ENCODE measurements around the gene TRAPPC3.

TRAPPC3 gene

DNA sequence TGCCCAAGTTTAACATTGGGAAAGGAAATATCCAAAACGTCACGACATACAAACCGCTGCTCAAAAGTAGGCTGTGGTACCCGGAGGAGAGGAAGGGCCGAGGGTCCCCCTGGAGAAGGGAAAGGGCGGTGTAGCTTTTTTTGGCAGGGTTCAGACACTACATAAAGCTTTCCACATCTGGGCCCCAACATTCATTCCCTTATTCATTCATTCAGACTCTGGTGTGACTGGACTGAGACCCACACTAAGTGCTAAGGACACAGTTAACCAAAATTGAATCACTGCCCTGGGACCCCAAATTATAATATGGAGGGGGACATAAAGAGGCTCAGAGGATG is 14.0 kb downstream of the TRAPPC3 start:
- Histone ChIP-seq H3K27me3 (ENCODE audit: insufficient read depth, poor library complexity, severe bottlenecking) (no peaks in the 10 kb centered on the region), H3K27ac (replicated peaks) (no peak overlapping the region), H3K4me3 (replicated peaks; ENCODE audit: insufficient read depth, low read length) (no peak overlapping the region)
- TF ChIP-seq SPI1 (IDR thresholded peaks at IDR 0.05; ENCODE audit: borderline replicate concordance, low read depth) (no peak), POLR2AphosphoS5 (IDR thresholded peaks at IDR 0.05; ENCODE audit: low read depth) (no peak)
- TF ChIP-seq, protein P1, sequence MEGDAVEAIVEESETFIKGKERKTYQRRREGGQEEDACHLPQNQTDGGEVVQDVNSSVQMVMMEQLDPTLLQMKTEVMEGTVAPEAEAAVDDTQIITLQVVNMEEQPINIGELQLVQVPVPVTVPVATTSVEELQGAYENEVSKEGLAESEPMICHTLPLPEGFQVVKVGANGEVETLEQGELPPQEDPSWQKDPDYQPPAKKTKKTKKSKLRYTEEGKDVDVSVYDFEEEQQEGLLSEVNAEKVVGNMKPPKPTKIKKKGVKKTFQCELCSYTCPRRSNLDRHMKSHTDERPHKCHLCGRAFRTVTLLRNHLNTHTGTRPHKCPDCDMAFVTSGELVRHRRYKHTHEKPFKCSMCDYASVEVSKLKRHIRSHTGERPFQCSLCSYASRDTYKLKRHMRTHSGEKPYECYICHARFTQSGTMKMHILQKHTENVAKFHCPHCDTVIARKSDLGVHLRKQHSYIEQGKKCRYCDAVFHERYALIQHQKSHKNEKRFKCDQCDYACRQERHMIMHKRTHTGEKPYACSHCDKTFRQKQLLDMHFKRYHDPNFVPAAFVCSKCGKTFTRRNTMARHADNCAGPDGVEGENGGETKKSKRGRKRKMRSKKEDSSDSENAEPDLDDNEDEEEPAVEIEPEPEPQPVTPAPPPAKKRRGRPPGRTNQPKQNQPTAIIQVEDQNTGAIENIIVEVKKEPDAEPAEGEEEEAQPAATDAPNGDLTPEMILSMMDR (IDR thresholded peaks at IDR 0.05; ENCODE audit: insufficient read depth, low read length) = no peak
- no peak for DNase-seq (ENCODE audit: low read depth in 1 of 2, low spot score in 1 of 2)

DNA sequence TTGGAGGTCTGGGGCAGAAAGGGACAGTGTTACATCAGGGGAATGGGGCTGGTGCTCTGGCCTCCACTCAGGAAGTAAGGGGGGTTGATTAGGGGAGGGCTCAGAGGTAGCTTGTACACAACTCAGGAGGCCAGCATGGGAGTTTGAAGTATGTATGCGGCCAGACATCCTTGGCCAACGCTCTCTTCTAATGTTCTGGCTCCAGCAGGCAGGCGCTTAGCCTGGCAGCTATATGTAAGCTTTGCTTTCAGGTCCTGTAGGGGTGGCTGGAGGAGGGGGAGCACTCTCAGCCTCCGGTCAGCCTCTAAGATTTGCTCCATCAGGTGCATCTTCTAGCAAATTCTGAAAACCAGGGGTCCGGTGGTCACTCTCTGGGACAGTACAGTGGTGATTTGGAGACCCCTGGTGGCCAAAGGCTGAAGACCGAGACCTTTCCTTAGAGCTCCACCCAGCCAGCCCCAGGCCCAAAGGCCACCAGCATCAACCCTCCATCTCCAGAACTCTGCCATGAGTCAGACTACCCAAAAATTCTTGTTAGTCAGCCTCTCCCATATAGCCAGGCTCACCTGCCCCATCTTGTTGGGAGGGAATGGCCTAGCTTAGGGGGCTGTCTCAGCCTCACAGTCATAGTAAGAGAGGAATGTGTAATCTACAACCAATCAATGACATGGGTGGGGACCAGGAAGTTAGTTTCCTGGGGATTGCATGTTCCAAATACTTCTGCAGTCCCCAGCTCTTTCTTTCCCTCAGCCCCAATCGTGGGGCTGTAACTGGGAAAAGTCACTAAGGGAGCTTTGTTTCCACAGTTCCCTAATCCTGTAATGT is 14.6 kb downstream of the TRAPPC3 start:
- no peak overlapping the region for H3K4me3 ChIP-seq (replicated peaks; ENCODE audit: insufficient read depth, low read length)
- TF ChIP-seq GABPA (IDR thresholded peaks at IDR 0.05; ENCODE audit: low read depth) = no peak
- TF ChIP-seq, protein P1 (IDR thresholded peaks at IDR 0.05; ENCODE audit: insufficient read depth, low read length) = peak; percentile 65
- peak in 1 of 2 experiments; percentile 31 for DNase-seq (ENCODE audit: low read depth in 1 of 2, low spot score in 1 of 2)
- no peaks in the 10 kb centered on the region for H3K27me3 ChIP-seq (ENCODE audit: insufficient read depth, poor library complexity, severe bottlenecking)
- 0 out of 2 replicates have a peak overlapping the region, but pooled peaks have one; percentile 13 for H3K27ac ChIP-seq (replicated peaks)

DNA sequence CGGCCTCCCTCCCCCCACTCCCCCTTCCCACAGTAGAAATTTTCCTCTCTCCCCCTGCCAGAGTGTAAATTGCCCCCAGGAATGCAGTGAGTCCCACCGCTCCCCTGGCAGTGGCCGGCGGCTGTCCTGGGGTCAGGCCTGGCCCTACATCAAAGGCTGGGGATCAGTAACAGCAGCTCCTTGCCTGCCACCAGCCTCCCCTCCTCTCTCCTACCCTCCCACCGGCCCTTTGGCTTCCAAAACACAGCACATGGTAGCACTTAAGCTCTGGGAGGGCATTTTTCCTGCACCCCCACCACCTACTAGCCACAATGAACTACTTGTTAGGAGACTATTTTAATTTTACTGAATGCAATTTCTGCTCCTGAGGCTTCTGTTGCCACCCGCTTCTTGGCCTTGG is 15.3 kb downstream of the TRAPPC3 start:
- H3K27me3 ChIP-seq (ENCODE audit: insufficient read depth, poor library complexity, severe bottlenecking) = no peaks in the 10 kb centered on the region
- DNase-seq (ENCODE audit: low read depth in 1 of 2, low spot score in 1 of 2) = no peak
- no peak overlapping the region for H3K4me3 ChIP-seq (replicated peaks; ENCODE audit: insufficient read depth, low read length)
- 0 out of 2 replicates have a peak overlapping the region, but pooled peaks have one; percentile 13 for H3K27ac ChIP-seq (replicated peaks)
- TF ChIP-seq, protein P2, sequence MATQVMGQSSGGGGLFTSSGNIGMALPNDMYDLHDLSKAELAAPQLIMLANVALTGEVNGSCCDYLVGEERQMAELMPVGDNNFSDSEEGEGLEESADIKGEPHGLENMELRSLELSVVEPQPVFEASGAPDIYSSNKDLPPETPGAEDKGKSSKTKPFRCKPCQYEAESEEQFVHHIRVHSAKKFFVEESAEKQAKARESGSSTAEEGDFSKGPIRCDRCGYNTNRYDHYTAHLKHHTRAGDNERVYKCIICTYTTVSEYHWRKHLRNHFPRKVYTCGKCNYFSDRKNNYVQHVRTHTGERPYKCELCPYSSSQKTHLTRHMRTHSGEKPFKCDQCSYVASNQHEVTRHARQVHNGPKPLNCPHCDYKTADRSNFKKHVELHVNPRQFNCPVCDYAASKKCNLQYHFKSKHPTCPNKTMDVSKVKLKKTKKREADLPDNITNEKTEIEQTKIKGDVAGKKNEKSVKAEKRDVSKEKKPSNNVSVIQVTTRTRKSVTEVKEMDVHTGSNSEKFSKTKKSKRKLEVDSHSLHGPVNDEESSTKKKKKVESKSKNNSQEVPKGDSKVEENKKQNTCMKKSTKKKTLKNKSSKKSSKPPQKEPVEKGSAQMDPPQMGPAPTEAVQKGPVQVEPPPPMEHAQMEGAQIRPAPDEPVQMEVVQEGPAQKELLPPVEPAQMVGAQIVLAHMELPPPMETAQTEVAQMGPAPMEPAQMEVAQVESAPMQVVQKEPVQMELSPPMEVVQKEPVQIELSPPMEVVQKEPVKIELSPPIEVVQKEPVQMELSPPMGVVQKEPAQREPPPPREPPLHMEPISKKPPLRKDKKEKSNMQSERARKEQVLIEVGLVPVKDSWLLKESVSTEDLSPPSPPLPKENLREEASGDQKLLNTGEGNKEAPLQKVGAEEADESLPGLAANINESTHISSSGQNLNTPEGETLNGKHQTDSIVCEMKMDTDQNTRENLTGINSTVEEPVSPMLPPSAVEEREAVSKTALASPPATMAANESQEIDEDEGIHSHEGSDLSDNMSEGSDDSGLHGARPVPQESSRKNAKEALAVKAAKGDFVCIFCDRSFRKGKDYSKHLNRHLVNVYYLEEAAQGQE (IDR thresholded peaks at IDR 0.05; ENCODE audit: insufficient replicate concordance, low read depth) = no peak
- TF ChIP-seq SPI1 (IDR thresholded peaks at IDR 0.05; ENCODE audit: borderline replicate concordance, low read depth) = no peak
- TF ChIP-seq, protein P1 (IDR thresholded peaks at IDR 0.05; ENCODE audit: insufficient read depth, low read length) = no peak
- TF ChIP-seq GABPA (IDR thresholded peaks at IDR 0.05; ENCODE audit: low read depth) = no peak
- TF ChIP-seq POLR2AphosphoS5 (IDR thresholded peaks at IDR 0.05; ENCODE audit: low read depth) = no peak

DNA sequence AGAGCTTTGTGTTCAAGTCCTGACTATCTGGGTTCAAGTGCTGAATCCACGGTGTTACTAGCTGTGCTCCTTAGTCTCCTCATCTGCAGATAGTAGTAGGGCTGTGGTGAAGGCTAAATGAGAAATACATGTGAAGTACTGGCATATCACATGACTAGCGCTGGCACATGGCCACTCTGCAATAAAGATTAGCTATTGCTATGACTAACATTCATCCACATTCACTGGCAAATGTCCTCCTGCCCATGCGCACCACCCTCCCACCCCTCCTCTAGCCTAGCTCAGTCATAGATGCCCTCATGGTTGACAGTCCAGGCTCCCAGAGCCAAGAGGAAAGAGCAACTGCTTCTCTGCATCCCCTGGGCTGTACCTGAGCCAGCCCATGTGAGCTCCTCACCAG is 15.8 kb downstream of the TRAPPC3 start:
- H3K4me3 ChIP-seq (replicated peaks; ENCODE audit: insufficient read depth, low read length) = no peak overlapping the region
- H3K27ac ChIP-seq (replicated peaks) = no peak overlapping the region
- TF ChIP-seq SPI1 (IDR thresholded peaks at IDR 0.05; ENCODE audit: borderline replicate concordance, low read depth) (no peak), GABPA (IDR thresholded peaks at IDR 0.05; ENCODE audit: low read depth) (no peak), POLR2AphosphoS5 (IDR thresholded peaks at IDR 0.05; ENCODE audit: low read depth) (no peak)
- TF ChIP-seq, protein P2 (IDR thresholded peaks at IDR 0.05; ENCODE audit: insufficient replicate concordance, low read depth) = no peak
- TF ChIP-seq, protein P1 (IDR thresholded peaks at IDR 0.05; ENCODE audit: insufficient read depth, low read length) = no peak
- H3K27me3 ChIP-seq (ENCODE audit: insufficient read depth, poor library complexity, severe bottlenecking) = no peaks in the 10 kb centered on the region
- no peak for DNase-seq (ENCODE audit: low read depth in 1 of 2, low spot score in 1 of 2)

Data from HL-60 (cell line).